H9 (cell line): ENCODE data around the gene MAP4K3. TPM values are rescaled to one million over a fixed set of nuclear protein-coding genes. Genes with fewer than 3 reads are reported as not detected.

ENCODE experiments used
- DNase-seq: peaks from one replicate; pipeline ENCODE4 v3.0.0-alpha.2; 2017
- H2AFZ ChIP-seq: one replicate; pipeline ENCODE4 v1.6.1; 2013; ENCODE audit warnings: mild to moderate bottlenecking, low read length, control low read depth, moderate library complexity
- H2AK5ac ChIP-seq: 2 replicates; pipeline ENCODE4 v1.6.1; 2013; ENCODE audit warnings: low read length, control low read depth, mixed read lengths; ENCODE audit not compliant: insufficient read length
- H2BK120ac ChIP-seq: one replicate; pipeline ENCODE4 v1.6.1; 2013; ENCODE audit warnings: low read depth, mild to moderate bottlenecking, low read length, control low read depth, inconsistent platforms; ENCODE audit not compliant: poor library complexity, severe bottlenecking
- H2BK12ac ChIP-seq: 2 replicates; pipeline ENCODE4 v1.6.1; 2013; ENCODE audit warnings: low read length, control low read depth, mixed read lengths, low read depth; ENCODE audit not compliant: insufficient read length
- H2BK15ac ChIP-seq: 2 replicates; pipeline ENCODE4 v1.6.1; 2013; ENCODE audit warnings: low read depth, low read length, control low read depth
- H2BK20ac ChIP-seq: one replicate; pipeline ENCODE4 v1.6.1; 2013; ENCODE audit warnings: low read depth, mild to moderate bottlenecking, low read length, control low read depth, inconsistent platforms; ENCODE audit not compliant: poor library complexity, severe bottlenecking
- H2BK5ac ChIP-seq: 2 replicates; pipeline ENCODE4 v1.6.1; 2013; ENCODE audit warnings: low read length, control low read depth, mixed read lengths; ENCODE audit not compliant: insufficient read length
- H3K14ac ChIP-seq: 2 replicates; pipeline ENCODE4 v1.6.1; 2013; ENCODE audit warnings: low read length, control low read depth; ENCODE audit not compliant: insufficient read depth
- H3K18ac ChIP-seq: 2 replicates; pipeline ENCODE4 v1.6.1; 2013; ENCODE audit warnings: low read depth, mild to moderate bottlenecking, mixed read lengths, low read length, control low read depth; ENCODE audit not compliant: insufficient read length
- H3K23ac ChIP-seq: 2 replicates; pipeline ENCODE4 v1.6.1; 2013; ENCODE audit warnings: low read length, control low read depth, mixed read lengths, low read depth; ENCODE audit not compliant: insufficient read length
- H3K23me2 ChIP-seq: 2 replicates; pipeline ENCODE4 v1.6.1; 2013; ENCODE audit warnings: low read depth, mild to moderate bottlenecking, mixed read lengths, low read length, control low read depth; ENCODE audit not compliant: insufficient read length, poor library complexity, severe bottlenecking
- H3K27ac ChIP-seq: 2 replicates; pipeline ENCODE4 v1.5.1; 2013; ENCODE audit warnings: low read length, control low read depth, mixed read lengths, low read depth; ENCODE audit not compliant: insufficient read length
- H3K27me3 ChIP-seq: 2 replicates; pipeline ENCODE4 v1.6.1; 2013; ENCODE audit warnings: low read length, control low read depth, inconsistent platforms; ENCODE audit not compliant: insufficient read depth
- H3K4ac ChIP-seq: 2 replicates; pipeline ENCODE4 v1.6.1; 2013; ENCODE audit warnings: low read depth, mild to moderate bottlenecking, control low read depth, inconsistent platforms, low read length, moderate library complexity
- H3K4me1 ChIP-seq: 2 replicates; pipeline ENCODE4 v1.6.1; 2013; ENCODE audit warnings: low read length, control low read depth, inconsistent platforms; ENCODE audit not compliant: insufficient read depth
- H3K4me2 ChIP-seq: 2 replicates; pipeline ENCODE4 v1.6.1; 2013; ENCODE audit warnings: low read length, control low read depth, mixed read lengths; ENCODE audit not compliant: insufficient read length, insufficient read depth
- H3K56ac ChIP-seq: 2 replicates; pipeline ENCODE4 v1.6.1; 2013; ENCODE audit warnings: low read depth, mild to moderate bottlenecking, mixed read lengths, low read length, control low read depth; ENCODE audit not compliant: insufficient read length
- H3K79me1 ChIP-seq: 2 replicates; pipeline ENCODE4 v1.6.1; 2013; ENCODE audit warnings: low read depth, mild to moderate bottlenecking, moderate library complexity, low read length, control low read depth, inconsistent platforms; ENCODE audit not compliant: insufficient read depth, poor library complexity, severe bottlenecking
- H3K79me2 ChIP-seq: 2 replicates; pipeline ENCODE4 v1.6.1; 2013; ENCODE audit warnings: low read length, control low read depth, inconsistent platforms; ENCODE audit not compliant: insufficient read depth
- H3K9ac ChIP-seq: 2 replicates; pipeline ENCODE4 v1.6.1; 2013; ENCODE audit warnings: low read length, control low read depth, mixed read lengths; ENCODE audit not compliant: insufficient read length; ENCODE audit errors: extremely low read depth
- H3K9me3 ChIP-seq: one replicate; pipeline ENCODE4 v1.6.1; 2013; ENCODE audit warnings: low read depth, low read length, inconsistent platforms; ENCODE audit not compliant: control insufficient read depth
- H3T11ph ChIP-seq: one replicate; pipeline ENCODE4 v1.6.1; 2013; ENCODE audit warnings: mild to moderate bottlenecking, low read length, control low read depth, inconsistent platforms
- H4K20me1 ChIP-seq: one replicate; pipeline ENCODE4 v1.6.1; 2013; ENCODE audit not compliant: control insufficient read depth, insufficient read length, insufficient read depth
- H4K5ac ChIP-seq: 2 replicates; pipeline ENCODE4 v1.6.1; 2013; ENCODE audit warnings: low read depth, mild to moderate bottlenecking, mixed read lengths, low read length, control low read depth; ENCODE audit not compliant: insufficient read length
- H4K8ac ChIP-seq: replicated peaks from 2 replicates; pipeline ENCODE4 v1.6.1; 2013; ENCODE audit warnings: low read length, control low read depth, mixed read lengths, low read depth; ENCODE audit not compliant: insufficient read length
- H4K91ac ChIP-seq: 2 replicates; pipeline ENCODE4 v1.6.1; 2013; ENCODE audit warnings: low read depth, mild to moderate bottlenecking, moderate library complexity, mixed read lengths, low read length, control low read depth; ENCODE audit not compliant: insufficient read length
- H3K27ac Mint-ChIP-seq, 3 experiments: 2 replicates in 2 of 3; 3 replicates in 1 of 3; pipeline ENCODE4 v1.8.0; 2020 to 2021; ENCODE audit warnings: mixed read lengths in 3 of 3, mild to moderate bottlenecking in 1 of 3, moderate library complexity in 1 of 3
- H3K27me3 Mint-ChIP-seq: 2 replicates; pipeline ENCODE4 v1.8.0; 2021; ENCODE audit warnings: low read depth, mild to moderate bottlenecking, moderate library complexity, mixed read lengths
- H3K36me3 Mint-ChIP-seq, 3 experiments: 2 replicates in 2 of 3; 3 replicates in 1 of 3; pipeline ENCODE4 v1.8.0; 2020 to 2021; ENCODE audit warnings: low read depth in 3 of 3, mixed read lengths in 3 of 3; ENCODE audit not compliant: insufficient read depth in 1 of 3
- H3K4me1 Mint-ChIP-seq, 2 experiments: 2 replicates each; pipeline ENCODE4 v1.8.0; 2020; ENCODE audit warnings: mixed read lengths in 2 of 2
- H3K4me3 Mint-ChIP-seq, 2 experiments: 2 replicates in 1 of 2; 3 replicates in 1 of 2; pipeline ENCODE4 v1.8.0; 2020 to 2021; ENCODE audit warnings: mild to moderate bottlenecking in 2 of 2, mixed read lengths in 2 of 2, moderate library complexity in 1 of 2
- H3K9me3 Mint-ChIP-seq, 2 experiments: 2 replicates in 1 of 2; 3 replicates in 1 of 2; pipeline ENCODE4 v1.8.0; 2020; ENCODE audit warnings: mild to moderate bottlenecking in 2 of 2, mixed read lengths in 2 of 2, moderate library complexity in 1 of 2
- WGBS: extraction: QIAGEN DNeasy Blood & Tissue Kit; methylation state at CpG from one replicate; pipeline ENCODE4 v1.1.7; 2013; ENCODE audit warnings: missing lambda C conversion rate, low lambda C conversion rate, mixed read lengths; ENCODE audit not compliant: insufficient read length; ENCODE audit errors: extremely low coverage; 5-methylcytosine and 5-hydroxymethylcytosine counted together
- total RNA-seq: library from RNA; stranded (reverse); gene quantifications from 2 replicates; pipeline ENCODE4 v1.2.1, GENCODE V29; 2021
- TF ChIP-seq, protein P1 (sequence below): fragments of 200-600 bp; sonication (generic); conservative IDR thresholded peaks from 3 replicates; pipeline ENCODE4 v1.8.0; 2021; ENCODE audit warnings: antibody characterized with exemption, mild to moderate bottlenecking

The MAP4K3 gene
- total RNA-seq, 1 experiment from 2014 or later: 37.9 TPM

DNA sequence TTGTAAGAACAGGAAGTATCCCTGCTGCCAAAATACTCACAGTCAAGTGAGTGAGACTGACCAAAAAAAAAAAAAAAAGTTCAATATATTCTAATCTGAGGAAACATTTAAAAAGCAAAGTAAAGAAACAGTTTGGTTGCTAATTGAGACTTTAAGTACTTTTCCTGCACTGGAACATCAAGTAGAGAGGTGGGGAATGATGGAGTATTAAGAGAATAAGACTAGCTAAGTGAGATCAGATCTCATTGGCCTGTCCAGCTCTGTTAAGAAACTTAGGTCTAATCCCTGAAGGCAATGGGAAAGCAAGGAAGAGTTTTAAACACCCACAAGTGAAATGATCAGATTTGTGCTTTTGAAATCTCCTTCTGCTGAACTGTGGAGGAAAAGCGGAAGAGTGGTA, 27.8 kb upstream of the MAP4K3 start:
- Histone ChIP-seq H2BK20ac (no peak overlapping the region), H2BK5ac (no peak overlapping the region), H4K91ac (no peak overlapping the region), H4K20me1 (no peaks in the 10 kb centered on the region), H3K9me3 (no peaks in the 10 kb centered on the region), H3K18ac (no peak overlapping the region), H3T11ph (no peak overlapping the region), H3K14ac (no peak overlapping the region), H3K4me2 (no peak overlapping the region), H2BK120ac (no peak overlapping the region), H3K4ac (no peak overlapping the region), H2BK15ac (no peak overlapping the region), H2AK5ac (no peak overlapping the region), H3K79me2 (no peaks in the 10 kb centered on the region), H3K79me1 (no peaks in the 10 kb centered on the region), H3K56ac (no peak overlapping the region), H2BK12ac (no peak overlapping the region), H3K23ac (no peak overlapping the region), H4K5ac (no peak overlapping the region), H3K23me2 (no peaks in the 10 kb centered on the region), H4K8ac (no peak overlapping the region), H3K4me1 (no peaks in the 10 kb centered on the region; the same call in 1 of the 2 replicates), H2AFZ (no peak overlapping the region), H3K27ac (no peak overlapping the region), H3K27me3 (no peaks in the 10 kb centered on the region), H3K9ac (no peak overlapping the region)
- no peaks in the 10 kb centered on the region for H3K9me3 Mint-ChIP-seq
- TF ChIP-seq, protein P1, sequence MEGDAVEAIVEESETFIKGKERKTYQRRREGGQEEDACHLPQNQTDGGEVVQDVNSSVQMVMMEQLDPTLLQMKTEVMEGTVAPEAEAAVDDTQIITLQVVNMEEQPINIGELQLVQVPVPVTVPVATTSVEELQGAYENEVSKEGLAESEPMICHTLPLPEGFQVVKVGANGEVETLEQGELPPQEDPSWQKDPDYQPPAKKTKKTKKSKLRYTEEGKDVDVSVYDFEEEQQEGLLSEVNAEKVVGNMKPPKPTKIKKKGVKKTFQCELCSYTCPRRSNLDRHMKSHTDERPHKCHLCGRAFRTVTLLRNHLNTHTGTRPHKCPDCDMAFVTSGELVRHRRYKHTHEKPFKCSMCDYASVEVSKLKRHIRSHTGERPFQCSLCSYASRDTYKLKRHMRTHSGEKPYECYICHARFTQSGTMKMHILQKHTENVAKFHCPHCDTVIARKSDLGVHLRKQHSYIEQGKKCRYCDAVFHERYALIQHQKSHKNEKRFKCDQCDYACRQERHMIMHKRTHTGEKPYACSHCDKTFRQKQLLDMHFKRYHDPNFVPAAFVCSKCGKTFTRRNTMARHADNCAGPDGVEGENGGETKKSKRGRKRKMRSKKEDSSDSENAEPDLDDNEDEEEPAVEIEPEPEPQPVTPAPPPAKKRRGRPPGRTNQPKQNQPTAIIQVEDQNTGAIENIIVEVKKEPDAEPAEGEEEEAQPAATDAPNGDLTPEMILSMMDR: no peak
- H3K4me3 Mint-ChIP-seq: no peak overlapping the region
- H3K27ac Mint-ChIP-seq: no peak overlapping the region
- peaks cover 0 to 1% (median 0%) of the 10 kb centered on the region in 3 experiments; a peak in 2 of 7 replicates for H3K36me3 Mint-ChIP-seq
- DNase-seq: no peak
- peaks cover 19 to 25% of the 10 kb centered on the region in 2 experiments for H3K4me1 Mint-ChIP-seq
- no CpG with 5 or more reads among the region's 1 CpG for WGBS
- no peaks in the 10 kb centered on the region for H3K27me3 Mint-ChIP-seq
